ENCODE results near the gene ELP2. TPM values are rescaled to one million over a fixed set of nuclear protein-coding genes. Genes with fewer than 3 reads are reported as not detected.

ELP2 gene
- total and polyA plus RNA-seq, 4 donors, result 31.4 to 257 (median 56.9) TPM

DNA sequence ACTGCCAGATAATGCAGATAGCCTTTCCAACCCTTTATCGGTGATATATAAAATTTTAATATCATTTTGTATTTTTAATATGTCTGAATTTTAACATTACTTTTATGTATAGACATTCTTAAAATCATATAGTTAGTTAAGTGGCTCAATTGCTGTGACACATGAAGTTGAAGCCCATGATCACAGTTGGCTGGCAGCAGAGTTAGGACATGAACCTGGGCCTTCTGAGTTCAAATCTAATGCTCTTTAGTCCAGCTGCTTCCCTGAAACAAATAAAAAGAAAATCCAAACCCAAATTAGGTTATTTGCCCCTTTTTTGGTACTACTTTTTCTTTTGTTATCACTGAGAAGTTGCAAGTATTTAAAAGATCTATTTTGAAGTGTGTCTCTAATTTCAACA is 5.6 kb downstream of the ELP2 start:
- H3K9me3 ChIP-seq (ENCODE audit: control insufficient read depth in 4 of 4, insufficient read depth in 3 of 4, low read length in 3 of 4), result no peaks in the 10 kb centered on the region
- no peak for ATAC-seq (ENCODE audit: insufficient read depth, low FRiP score)
- no peak overlapping the region for H3K9ac ChIP-seq (ENCODE audit: insufficient read depth in 1 of 2, low read length in 2 of 2)
- WGBS, 2 donors, result 95 to 97% methylated on average over 1 of the region's 1 CpG
- peaks cover 8 to 14% (median 12%) of the 10 kb centered on the region in 5 donors for H3K4me1 ChIP-seq (ENCODE audit: control insufficient read depth in 5 of 5, insufficient read depth in 5 of 5, low read length in 5 of 5)
- no peak for DNase-seq
- no peak overlapping the region for H3K4me3 ChIP-seq
- H3K36me3 ChIP-seq (ENCODE audit: control insufficient read depth in 4 of 4, insufficient read depth in 4 of 4, low read length in 4 of 4), result peaks cover 12 to 21% (median 13%) of the 10 kb centered on the region in 4 donors
- no peak overlapping the region for H3K27ac ChIP-seq (ENCODE audit: low read depth in 1 of 2, low read length in 1 of 2)
- no peaks in the 10 kb centered on the region for H3K27me3 ChIP-seq (ENCODE audit: control insufficient read depth in 3 of 3, insufficient read depth in 3 of 3, low read length in 2 of 3)
- TF ChIP-seq, protein P1, sequence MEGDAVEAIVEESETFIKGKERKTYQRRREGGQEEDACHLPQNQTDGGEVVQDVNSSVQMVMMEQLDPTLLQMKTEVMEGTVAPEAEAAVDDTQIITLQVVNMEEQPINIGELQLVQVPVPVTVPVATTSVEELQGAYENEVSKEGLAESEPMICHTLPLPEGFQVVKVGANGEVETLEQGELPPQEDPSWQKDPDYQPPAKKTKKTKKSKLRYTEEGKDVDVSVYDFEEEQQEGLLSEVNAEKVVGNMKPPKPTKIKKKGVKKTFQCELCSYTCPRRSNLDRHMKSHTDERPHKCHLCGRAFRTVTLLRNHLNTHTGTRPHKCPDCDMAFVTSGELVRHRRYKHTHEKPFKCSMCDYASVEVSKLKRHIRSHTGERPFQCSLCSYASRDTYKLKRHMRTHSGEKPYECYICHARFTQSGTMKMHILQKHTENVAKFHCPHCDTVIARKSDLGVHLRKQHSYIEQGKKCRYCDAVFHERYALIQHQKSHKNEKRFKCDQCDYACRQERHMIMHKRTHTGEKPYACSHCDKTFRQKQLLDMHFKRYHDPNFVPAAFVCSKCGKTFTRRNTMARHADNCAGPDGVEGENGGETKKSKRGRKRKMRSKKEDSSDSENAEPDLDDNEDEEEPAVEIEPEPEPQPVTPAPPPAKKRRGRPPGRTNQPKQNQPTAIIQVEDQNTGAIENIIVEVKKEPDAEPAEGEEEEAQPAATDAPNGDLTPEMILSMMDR (IDR thresholded peaks at IDR 0.05; ENCODE audit: control extremely low read depth, extremely low read depth), result no peak

DNA sequence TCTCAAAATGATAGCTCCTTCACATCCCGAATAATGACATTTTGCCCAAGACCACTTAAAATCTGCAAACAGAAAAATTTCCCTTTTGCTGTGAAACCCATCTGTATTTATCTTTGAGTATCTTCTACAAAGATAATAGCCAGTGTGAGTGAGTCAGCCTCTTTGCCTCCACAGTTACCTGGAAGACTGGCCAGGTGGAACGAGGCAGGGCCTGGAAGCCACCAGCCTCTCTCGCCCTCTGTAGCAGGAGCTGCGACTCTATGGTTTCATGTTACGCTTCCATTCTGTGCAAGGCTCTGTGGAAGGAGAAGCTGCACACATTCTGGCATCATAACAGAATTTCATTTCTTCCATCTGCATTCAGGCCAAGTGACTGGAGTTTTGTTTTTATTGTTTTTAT is 9.5 kb downstream of the ELP2 start:
- Histone ChIP-seq H3K27ac (ENCODE audit: low read depth in 1 of 2, low read length in 1 of 2) (no peak overlapping the region), H3K9me3 (ENCODE audit: control insufficient read depth in 4 of 4, insufficient read depth in 3 of 4, low read length in 3 of 4) (no peaks in the 10 kb centered on the region), H3K4me1 (ENCODE audit: control insufficient read depth in 5 of 5, insufficient read depth in 5 of 5, low read length in 5 of 5) (no peaks in the 10 kb centered on the region), H3K9ac (ENCODE audit: insufficient read depth in 1 of 2, low read length in 2 of 2) (no peak overlapping the region), H3K36me3 (ENCODE audit: control insufficient read depth in 4 of 4, insufficient read depth in 4 of 4, low read length in 4 of 4) (peaks cover 13 to 24% (median 18%) of the 10 kb centered on the region in 4 donors), H3K4me3 (no peak overlapping the region), H3K27me3 (ENCODE audit: control insufficient read depth in 3 of 3, insufficient read depth in 3 of 3, low read length in 2 of 3) (no peaks in the 10 kb centered on the region)
- DNase-seq (no peak), ATAC-seq (ENCODE audit: insufficient read depth, low FRiP score) (no peak)
- WGBS, 2 donors, result 94 to 96% methylated on average over 5 of the region's 5 CpGs
- TF ChIP-seq, protein P1 (IDR thresholded peaks at IDR 0.05; ENCODE audit: control extremely low read depth, extremely low read depth), result no peak

DNA sequence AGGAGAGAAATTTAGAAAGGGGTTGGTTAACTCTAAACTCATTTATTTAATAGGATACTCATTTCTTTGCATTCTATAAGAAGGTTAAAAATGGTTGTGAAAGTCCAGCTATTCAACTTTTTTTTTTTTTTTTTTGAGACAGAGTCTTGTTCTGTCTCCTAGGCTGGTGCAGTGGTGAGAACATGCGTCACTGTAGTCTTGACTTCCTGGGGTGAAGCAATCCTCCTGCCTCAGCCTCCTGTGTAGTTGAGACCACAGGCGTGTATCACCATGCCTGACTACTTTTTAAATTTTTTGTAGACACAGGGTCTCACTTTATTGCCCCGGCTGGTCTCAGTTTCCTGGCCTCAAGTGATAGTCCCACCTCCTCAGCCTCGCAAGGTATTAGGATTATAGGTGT is 11.9 kb downstream of the ELP2 start:
- no peaks in the 10 kb centered on the region for H3K9me3 ChIP-seq (ENCODE audit: control insufficient read depth in 4 of 4, insufficient read depth in 3 of 4, low read length in 3 of 4)
- H3K36me3 ChIP-seq (ENCODE audit: control insufficient read depth in 4 of 4, insufficient read depth in 4 of 4, low read length in 4 of 4), result peaks cover 15 to 30% (median 28%) of the 10 kb centered on the region in 4 donors
- TF ChIP-seq, protein P1 (IDR thresholded peaks at IDR 0.05; ENCODE audit: control extremely low read depth, extremely low read depth), result no peak
- H3K4me3 ChIP-seq, result no peak overlapping the region
- H3K9ac ChIP-seq (ENCODE audit: insufficient read depth in 1 of 2, low read length in 2 of 2), result no peak overlapping the region
- no peak for ATAC-seq (ENCODE audit: insufficient read depth, low FRiP score)
- H3K27ac ChIP-seq (ENCODE audit: low read depth in 1 of 2, low read length in 1 of 2), result no peak overlapping the region
- H3K27me3 ChIP-seq (ENCODE audit: control insufficient read depth in 3 of 3, insufficient read depth in 3 of 3, low read length in 2 of 3), result no peaks in the 10 kb centered on the region
- no peak for DNase-seq
- WGBS, 2 donors, result 78 to 89% methylated on average over 4 of the region's 4 CpGs
- H3K4me1 ChIP-seq (ENCODE audit: control insufficient read depth in 5 of 5, insufficient read depth in 5 of 5, low read length in 5 of 5), result no peaks in the 10 kb centered on the region

DNA sequence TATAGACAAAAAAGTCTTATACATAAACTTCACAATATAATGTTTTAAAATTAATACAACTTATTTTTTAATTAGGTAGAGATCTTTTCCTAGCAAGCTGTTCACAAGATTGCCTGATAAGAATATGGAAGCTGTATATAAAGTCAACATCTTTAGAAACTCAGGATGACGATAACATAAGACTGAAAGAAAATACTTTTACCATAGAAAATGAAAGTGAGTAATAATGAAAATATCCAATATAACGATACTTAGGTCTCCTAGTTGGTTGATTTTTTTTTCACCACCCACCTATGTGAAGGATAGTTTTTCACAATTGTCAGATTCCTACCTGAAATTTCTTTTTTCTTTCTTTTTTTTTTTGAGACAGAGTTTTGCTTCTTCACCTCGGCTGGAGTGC is 13.1 kb downstream of the ELP2 start:
- Histone ChIP-seq H3K9me3 (ENCODE audit: control insufficient read depth in 4 of 4, insufficient read depth in 3 of 4, low read length in 3 of 4) (no peaks in the 10 kb centered on the region), H3K4me1 (ENCODE audit: control insufficient read depth in 5 of 5, insufficient read depth in 5 of 5, low read length in 5 of 5) (no peaks in the 10 kb centered on the region), H3K36me3 (ENCODE audit: control insufficient read depth in 4 of 4, insufficient read depth in 4 of 4, low read length in 4 of 4) (peaks cover 16 to 35% (median 25%) of the 10 kb centered on the region in 4 donors), H3K27me3 (ENCODE audit: control insufficient read depth in 3 of 3, insufficient read depth in 3 of 3, low read length in 2 of 3) (no peaks in the 10 kb centered on the region), H3K4me3 (no peak overlapping the region), H3K9ac (ENCODE audit: insufficient read depth in 1 of 2, low read length in 2 of 2) (no peak overlapping the region), H3K27ac (ENCODE audit: low read depth in 1 of 2, low read length in 1 of 2) (no peak overlapping the region)
- ATAC-seq (ENCODE audit: insufficient read depth, low FRiP score) (no peak), DNase-seq (no peak)
- TF ChIP-seq, protein P1 (IDR thresholded peaks at IDR 0.05; ENCODE audit: control extremely low read depth, extremely low read depth), result no peak
- 93 to 95% methylated on average over 3 of the region's 3 CpGs for WGBS, 2 donors

Data from lung (tissue), 12 donors.